GM18873 (cell line): Measurements from ENCODE around the gene FAM168A.

Experiments used
- ATAC-seq: cut with Tn5 transposase; IDR thresholded peaks from one replicate; pipeline ENCODE4 v1.9.1; 2021; ENCODE audit warnings: mild to moderate bottlenecking, moderate library complexity, moderate number of reproducible peaks; ENCODE audit not compliant: unreplicated experiment, low FRiP score

Gene FAM168A

GRCh38 chr11:73597956-73598718 is at the start of gene FAM168A:
FAM168A (minus strand) TSS chr11:73598112; CDS start chr11:73468474, 129,638 bp downstream.
- peak; percentile 79 for ATAC-seq

- ATAC-seq, result no peak
Observed at GRCh38 chr11:73647459-73648100, 49.7 kb upstream of the FAM168A start.

GRCh38 chr11:73645972-73646631 is 48.2 kb upstream of the FAM168A start, which contains the start of gene PLEKHB1:
PLEKHB1 (plus strand) TSS chr11:73646581; CDS start chr11:73646609, 28 bp downstream.
- ATAC-seq, result no peak

- ATAC-seq, result no peak
Observed at GRCh38 chr11:73645121-73645969, 47.4 kb upstream of the FAM168A start.

GRCh38 chr11:73641668-73642067 is 43.8 kb upstream of the FAM168A start:
- no peak for ATAC-seq

GRCh38 chr11:73640592-73640991 is 42.7 kb upstream of the FAM168A start:
- ATAC-seq, result no peak

- ATAC-seq, result no peak
Observed at GRCh38 chr11:73637012-73637411, 39.1 kb upstream of the FAM168A start.

GRCh38 chr11:73636249-73636648 is 38.3 kb upstream of the FAM168A start:
- ATAC-seq, result no peak

- no peak for ATAC-seq
Observed at GRCh38 chr11:73635721-73636120, 37.8 kb upstream of the FAM168A start.

GRCh38 chr11:73633999-73634398 is 36.1 kb upstream of the FAM168A start:
- ATAC-seq, result no peak

GRCh38 chr11:73632996-73633395 is 35.1 kb upstream of the FAM168A start:
- no peak for ATAC-seq

- ATAC-seq, result no peak
Observed at GRCh38 chr11:73629907-73630306, 32.0 kb upstream of the FAM168A start.

GRCh38 chr11:73625696-73626318 is 27.9 kb upstream of the FAM168A start:
- no peak for ATAC-seq

GRCh38 chr11:73623686-73624085 is 25.8 kb upstream of the FAM168A start:
- ATAC-seq, result no peak

GRCh38 chr11:73622926-73623593 is 25.1 kb upstream of the FAM168A start:
- ATAC-seq, result no peak

- no peak for ATAC-seq
Observed at GRCh38 chr11:73614591-73614990, 16.7 kb upstream of the FAM168A start.

GRCh38 chr11:73612601-73613140 is 14.8 kb upstream of the FAM168A start:
- no peak for ATAC-seq

GRCh38 chr11:73598719-73599379 is 937 bp upstream of the FAM168A start:
- ATAC-seq, result peak; percentile 16
